ENCODE data around the gene DUSP19. TPM values are rescaled to one million over a fixed set of nuclear protein-coding genes. Genes with fewer than 3 reads are reported as not detected.

Gene DUSP19
- total and polyA plus RNA-seq, 2 of the 13 experiments (the other 11 are each of a cell fraction or from before 2014, with no cell fraction given): 1.3 to 1.9 TPM

DNA sequence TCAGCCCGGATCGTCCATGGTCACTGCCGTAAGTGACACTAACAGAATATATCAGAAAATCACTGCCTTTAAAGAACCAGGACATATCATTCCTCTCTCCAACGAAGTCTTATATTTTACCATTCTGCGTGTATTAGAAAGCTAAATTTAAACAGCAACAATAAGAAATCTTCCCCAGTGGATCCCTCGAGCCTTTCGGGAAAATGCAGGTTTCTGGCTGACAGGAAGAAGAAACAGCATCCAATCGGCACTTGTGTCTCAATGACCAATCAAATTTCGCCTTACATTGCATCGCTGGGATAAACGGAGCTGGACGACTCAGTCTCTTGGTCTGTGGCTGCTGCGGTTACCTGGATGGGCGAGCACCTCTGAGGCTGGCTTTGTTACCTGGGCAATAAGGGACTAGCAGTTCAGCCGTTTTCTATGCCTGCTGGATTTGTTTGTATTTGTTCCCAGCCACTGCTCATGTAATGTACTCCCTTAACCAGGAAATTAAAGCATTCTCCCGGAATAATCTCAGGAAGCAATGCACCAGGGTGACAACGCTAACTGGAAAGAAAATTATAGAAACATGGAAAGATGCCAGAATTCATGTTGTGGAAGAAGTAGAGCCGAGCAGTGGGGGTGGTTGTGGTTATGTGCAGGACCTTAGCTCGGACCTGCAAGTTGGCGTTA lies at the start of gene DUSP19 (continued):
- peak; percentile 58; the same call in 1 of the 2 replicates for TF ChIP-seq ISL2 (CRISPR knock-in tag; IDR thresholded peaks at IDR 0.05)
- no peak for TF ChIP-seq MBNL3 (CRISPR knock-in tag; conservative IDR thresholded peaks at IDR 0.05)
- 0 out of 2 replicates have a peak, but pooled peaks have one; percentile 43 for TF ChIP-seq THAP7 (CRISPR knock-in tag; IDR thresholded peaks at IDR 0.05)
- peak; percentile 94 for TF ChIP-seq ZNF501 (CRISPR knock-in tag; IDR thresholded peaks at IDR 0.05)
- TF ChIP-seq CBX1 (IDR thresholded peaks at IDR 0.05; ENCODE audit: low read depth): no peak
- TF ChIP-seq, protein P1, sequence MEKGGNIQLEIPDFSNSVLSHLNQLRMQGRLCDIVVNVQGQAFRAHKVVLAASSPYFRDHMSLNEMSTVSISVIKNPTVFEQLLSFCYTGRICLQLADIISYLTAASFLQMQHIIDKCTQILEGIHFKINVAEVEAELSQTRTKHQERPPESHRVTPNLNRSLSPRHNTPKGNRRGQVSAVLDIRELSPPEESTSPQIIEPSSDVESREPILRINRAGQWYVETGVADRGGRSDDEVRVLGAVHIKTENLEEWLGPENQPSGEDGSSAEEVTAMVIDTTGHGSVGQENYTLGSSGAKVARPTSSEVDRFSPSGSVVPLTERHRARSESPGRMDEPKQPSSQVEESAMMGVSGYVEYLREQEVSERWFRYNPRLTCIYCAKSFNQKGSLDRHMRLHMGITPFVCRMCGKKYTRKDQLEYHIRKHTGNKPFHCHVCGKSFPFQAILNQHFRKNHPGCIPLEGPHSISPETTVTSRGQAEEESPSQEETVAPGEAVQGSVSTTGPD (CRISPR knock-in tag; IDR thresholded peaks at IDR 0.05): no peak
- TF ChIP-seq ETV6 (CRISPR knock-in tag; conservative IDR thresholded peaks at IDR 0.05): no peak; the same call in 1 of the 2 replicates
- TF ChIP-seq, protein P2, sequence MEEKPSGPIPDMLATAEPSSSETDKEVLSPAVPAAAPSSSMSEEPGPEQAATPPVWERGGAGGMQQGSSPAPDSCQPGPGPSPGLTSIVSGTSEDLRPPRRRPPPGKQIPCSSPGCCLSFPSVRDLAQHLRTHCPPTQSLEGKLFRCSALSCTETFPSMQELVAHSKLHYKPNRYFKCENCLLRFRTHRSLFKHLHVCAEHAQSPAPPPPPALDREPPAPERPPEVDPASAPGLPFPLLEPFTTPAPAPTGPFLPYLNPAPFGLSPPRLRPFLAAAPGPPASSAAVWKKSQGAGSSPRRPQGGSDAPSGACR (CRISPR knock-in tag; IDR thresholded peaks at IDR 0.05): no peak
- TF ChIP-seq FOXK2 (IDR thresholded peaks at IDR 0.05): no peak
- TF ChIP-seq ZNF678 (CRISPR knock-in tag; IDR thresholded peaks at IDR 0.05): no peak
- no peak for TF ChIP-seq ZNF484 (CRISPR knock-in tag; IDR thresholded peaks at IDR 0.05; ENCODE audit: borderline replicate concordance, low read depth)
- no peak for TF ChIP-seq TBL1XR1 (IDR thresholded peaks at IDR 0.05; ENCODE audit: borderline replicate concordance, low read length, partially characterized antibody)
- TF ChIP-seq ZNF460 (CRISPR knock-in tag; IDR thresholded peaks at IDR 0.05; ENCODE audit: borderline replicate concordance): no peak
- 0 out of 2 replicates have a peak, but pooled peaks have one; percentile 64 for TF ChIP-seq ZNF564 (CRISPR knock-in tag; IDR thresholded peaks at IDR 0.05)
- 0 out of 2 replicates have a peak, but pooled peaks have one; percentile 49 for TF ChIP-seq ZNF614 (CRISPR knock-in tag; IDR thresholded peaks at IDR 0.05; ENCODE audit: borderline replicate concordance)
- no peak for TF ChIP-seq GLI4 (CRISPR knock-in tag; IDR thresholded peaks at IDR 0.05; ENCODE audit: borderline replicate concordance)
- 0 out of 2 replicates have a peak, but pooled peaks have one; percentile 41 for TF ChIP-seq PREB (CRISPR knock-in tag; IDR thresholded peaks at IDR 0.05)
- TF ChIP-seq, protein P3, sequence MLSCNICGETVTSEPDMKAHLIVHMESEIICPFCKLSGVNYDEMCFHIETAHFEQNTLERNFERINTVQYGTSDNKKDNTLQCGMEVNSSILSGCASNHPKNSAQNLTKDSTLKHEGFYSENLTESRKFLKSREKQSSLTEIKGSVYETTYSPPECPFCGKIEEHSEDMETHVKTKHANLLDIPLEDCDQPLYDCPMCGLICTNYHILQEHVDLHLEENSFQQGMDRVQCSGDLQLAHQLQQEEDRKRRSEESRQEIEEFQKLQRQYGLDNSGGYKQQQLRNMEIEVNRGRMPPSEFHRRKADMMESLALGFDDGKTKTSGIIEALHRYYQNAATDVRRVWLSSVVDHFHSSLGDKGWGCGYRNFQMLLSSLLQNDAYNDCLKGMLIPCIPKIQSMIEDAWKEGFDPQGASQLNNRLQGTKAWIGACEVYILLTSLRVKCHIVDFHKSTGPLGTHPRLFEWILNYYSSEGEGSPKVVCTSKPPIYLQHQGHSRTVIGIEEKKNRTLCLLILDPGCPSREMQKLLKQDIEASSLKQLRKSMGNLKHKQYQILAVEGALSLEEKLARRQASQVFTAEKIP (CRISPR knock-in tag; IDR thresholded peaks at IDR 0.05; ENCODE audit: borderline replicate concordance): no peak
- TF ChIP-seq, protein P4, sequence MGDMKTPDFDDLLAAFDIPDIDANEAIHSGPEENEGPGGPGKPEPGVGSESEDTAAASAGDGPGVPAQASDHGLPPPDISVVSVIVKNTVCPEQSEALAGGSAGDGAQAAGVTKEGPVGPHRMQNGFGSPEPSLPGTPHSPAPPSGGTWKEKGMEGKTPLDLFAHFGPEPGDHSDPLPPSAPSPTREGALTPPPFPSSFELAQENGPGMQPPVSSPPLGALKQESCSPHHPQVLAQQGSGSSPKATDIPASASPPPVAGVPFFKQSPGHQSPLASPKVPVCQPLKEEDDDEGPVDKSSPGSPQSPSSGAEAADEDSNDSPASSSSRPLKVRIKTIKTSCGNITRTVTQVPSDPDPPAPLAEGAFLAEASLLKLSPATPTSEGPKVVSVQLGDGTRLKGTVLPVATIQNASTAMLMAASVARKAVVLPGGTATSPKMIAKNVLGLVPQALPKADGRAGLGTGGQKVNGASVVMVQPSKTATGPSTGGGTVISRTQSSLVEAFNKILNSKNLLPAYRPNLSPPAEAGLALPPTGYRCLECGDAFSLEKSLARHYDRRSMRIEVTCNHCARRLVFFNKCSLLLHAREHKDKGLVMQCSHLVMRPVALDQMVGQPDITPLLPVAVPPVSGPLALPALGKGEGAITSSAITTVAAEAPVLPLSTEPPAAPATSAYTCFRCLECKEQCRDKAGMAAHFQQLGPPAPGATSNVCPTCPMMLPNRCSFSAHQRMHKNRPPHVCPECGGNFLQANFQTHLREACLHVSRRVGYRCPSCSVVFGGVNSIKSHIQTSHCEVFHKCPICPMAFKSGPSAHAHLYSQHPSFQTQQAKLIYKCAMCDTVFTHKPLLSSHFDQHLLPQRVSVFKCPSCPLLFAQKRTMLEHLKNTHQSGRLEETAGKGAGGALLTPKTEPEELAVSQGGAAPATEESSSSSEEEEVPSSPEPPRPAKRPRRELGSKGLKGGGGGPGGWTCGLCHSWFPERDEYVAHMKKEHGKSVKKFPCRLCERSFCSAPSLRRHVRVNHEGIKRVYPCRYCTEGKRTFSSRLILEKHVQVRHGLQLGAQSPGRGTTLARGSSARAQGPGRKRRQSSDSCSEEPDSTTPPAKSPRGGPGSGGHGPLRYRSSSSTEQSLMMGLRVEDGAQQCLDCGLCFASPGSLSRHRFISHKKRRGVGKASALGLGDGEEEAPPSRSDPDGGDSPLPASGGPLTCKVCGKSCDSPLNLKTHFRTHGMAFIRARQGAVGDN (CRISPR knock-in tag; IDR thresholded peaks at IDR 0.05): no peak; the same call in 1 of the 2 replicates
